HepG2 (cell line): Measurements from ENCODE around the gene HCFC1. TPM values are rescaled to one million over a fixed set of nuclear protein-coding genes. Genes with fewer than 3 reads are reported as not detected.

ENCODE experiments used
- ARID2 ChIP-seq: sonication (generic); formaldehyde crosslinking; IDR thresholded peaks from 2 replicates; pipeline ENCODE4 v1.8.1; 2022; ENCODE audit warnings: mild to moderate bottlenecking, missing genetic modification reagents, borderline replicate concordance
- ASH2L ChIP-seq: fragments of 300-600, 200-600 bp; sonication (generic); IDR thresholded peaks from 2 replicates; pipeline ENCODE4 v1.7.0; 2017; ENCODE audit warnings: low read depth, mild to moderate bottlenecking, moderate library complexity, mixed read lengths, low read length; ENCODE audit not compliant: insufficient read length
- BRCA1 ChIP-seq: sonication (generic); formaldehyde crosslinking; IDR thresholded peaks from 2 replicates; pipeline ENCODE4 v1.4.0; 2020; ENCODE audit warnings: missing genetic modification reagents
- CC2D1A ChIP-seq: sonication (generic); formaldehyde crosslinking; IDR thresholded peaks from 2 replicates; pipeline ENCODE4 v1.8.1; 2023; ENCODE audit warnings: mild to moderate bottlenecking, missing genetic modification reagents
- EZH2 ChIP-seq: conservative IDR thresholded peaks from 2 replicates; pipeline ENCODE4 v1.6.1; 2012; ENCODE audit warnings: mild to moderate bottlenecking, low read depth, low read length, moderate library complexity
- FOXK1 ChIP-seq: sonication (generic); formaldehyde crosslinking; IDR thresholded peaks from 2 replicates; pipeline ENCODE4 v1.4.0; 2020; ENCODE audit warnings: low read depth, missing genetic modification reagents, borderline replicate concordance
- GLMP ChIP-seq: sonication (generic); formaldehyde crosslinking; IDR thresholded peaks from 2 replicates; pipeline ENCODE4 v1.9.0; 2021; ENCODE audit warnings: missing genetic modification reagents, mild to moderate bottlenecking, borderline replicate concordance
- GMEB1 ChIP-seq: sonication (generic); formaldehyde crosslinking; IDR thresholded peaks from 2 replicates; pipeline ENCODE4 v1.5.1; 2020; ENCODE audit warnings: missing genetic modification reagents, mild to moderate bottlenecking, borderline replicate concordance
- KIAA2018 ChIP-seq: sonication (generic); formaldehyde crosslinking; IDR thresholded peaks from 2 replicates; pipeline ENCODE4 v1.5.0; 2020; ENCODE audit warnings: mild to moderate bottlenecking, missing genetic modification reagents, borderline replicate concordance
- NFRKB ChIP-seq: fragments of 450-650 bp; IDR thresholded peaks from 2 replicates; pipeline ENCODE4 v1.6.1; 2017
- NR2C2 ChIP-seq: sonication (generic); formaldehyde crosslinking; IDR thresholded peaks from 2 replicates; pipeline ENCODE4 v1.4.0; 2020; ENCODE audit warnings: missing genetic modification reagents, mild to moderate bottlenecking, moderate library complexity, borderline replicate concordance
- RXRB ChIP-seq: IDR thresholded peaks from 2 replicates; pipeline ENCODE4 v1.6.1; 2016; ENCODE audit warnings: borderline replicate concordance, missing genetic modification reagents, missing compliant biosample characterization
- SAP130 ChIP-seq: IDR thresholded peaks from 2 replicates; pipeline ENCODE4 v1.6.1; 2016; ENCODE audit warnings: low read depth
- TBX2 ChIP-seq: sonication (generic); formaldehyde crosslinking; IDR thresholded peaks from 2 replicates; pipeline ENCODE4 v1.5.0; 2020; ENCODE audit warnings: missing genetic modification reagents, mild to moderate bottlenecking, borderline replicate concordance
- TFDP2 ChIP-seq: sonication (generic); formaldehyde crosslinking; IDR thresholded peaks from 2 replicates; pipeline ENCODE4 v1.4.0; 2020; ENCODE audit warnings: missing genetic modification reagents
- TRIM24 ChIP-seq: sonication (generic); formaldehyde crosslinking; IDR thresholded peaks from 2 replicates; pipeline ENCODE4 v1.8.0; 2022; ENCODE audit warnings: mild to moderate bottlenecking, missing genetic modification reagents
- ZEB1 ChIP-seq: IDR thresholded peaks from 2 replicates; pipeline ENCODE4 v1.6.1; 2012; ENCODE audit warnings: mild to moderate bottlenecking, low read depth, inconsistent platforms; ENCODE audit not compliant: insufficient replicate concordance
- polyA plus RNA-seq, 8 experiments: library from polyadenylated mRNA; depleted of rRNA in 3 of 8; stranded (reverse) in 7 of 8; unstranded in 1 of 8; fragments of >200 nt; fragmentation: Illumina TruSeq in 4 of 8; extraction: Trizol in 4 of 8; gene quantifications; 2 replicates each; pipeline versions ENCODE4 v1.2.1 to v1.2.3, GENCODE V29; 2011 to 2016; ENCODE audit warnings: low read depth in 4 of 8, missing spikeins in 1 of 8, mixed read lengths in 1 of 8; ENCODE audit not compliant: insufficient read depth in 1 of 8
- total RNA-seq, 5 experiments: library from RNA; depleted of rRNA; stranded (reverse); fragments of >200 nt; fragmentation: Illumina TruSeq; extraction: Trizol; gene quantifications; 2 replicates each; pipeline ENCODE4 v1.2.3, GENCODE V29; 2016; ENCODE audit warnings: low read depth in 1 of 5

Gene HCFC1
- total and polyA plus RNA-seq, 2 of the 13 experiments (the other 11 are each of a cell fraction or from before 2014, with no cell fraction given) = 5.8 to 17.8 TPM

GRCh38 chrX:153948002-153948466 is 23.6 kb downstream of the HCFC1 start (continued):
- TF ChIP-seq KIAA2018 = no peak
- no peak for TF ChIP-seq ASH2L
- 0 out of 2 replicates have a peak, but pooled peaks have one; percentile 26 for TF ChIP-seq RXRB (CRISPR knock-in tag)
- TF ChIP-seq CC2D1A (CRISPR knock-in tag) = no peak
- no peak for TF ChIP-seq BRCA1 (CRISPR knock-in tag)
- TF ChIP-seq NR2C2 (CRISPR knock-in tag) = peak; percentile 73
- TF ChIP-seq SAP130 (CRISPR knock-in tag) = peak; percentile 45
- TF ChIP-seq EZH2 = no peak
- peak; percentile 94 for TF ChIP-seq TBX2
- TF ChIP-seq NFRKB = no peak
- no peak for TF ChIP-seq GLMP (CRISPR knock-in tag)
- TF ChIP-seq FOXK1 = no peak
- TF ChIP-seq ZEB1 = no peak
- no peak for TF ChIP-seq GMEB1 (CRISPR knock-in tag)
- no peak for TF ChIP-seq TRIM24 (CRISPR knock-in tag)
- no peak for TF ChIP-seq ARID2
- TF ChIP-seq TFDP2 (CRISPR knock-in tag) = peak; percentile 71
